Ectodermal cell (in vitro differentiated cells): ENCODE measurements around the gene KIF24.
"Not testable (repeated sequence)": the region's sequence is repeated elsewhere in the genome, so short reads cannot be mapped to it uniquely, and the experiment has no call there.

Source experiments
- H3K27ac ChIP-seq: 2 replicates; pipeline ENCODE4 v1.7.0; 2013; ENCODE audit warnings: mild to moderate bottlenecking, low read depth, low read length; ENCODE audit not compliant: insufficient read depth, poor library complexity, severe bottlenecking
- H3K27me3 ChIP-seq: 2 replicates; pipeline ENCODE4 v1.7.0; 2013; ENCODE audit warnings: mild to moderate bottlenecking, low read length; ENCODE audit not compliant: insufficient read depth, control insufficient read depth, poor library complexity, severe bottlenecking
- H3K36me3 ChIP-seq: one replicate; pipeline ENCODE4 v1.7.0; 2013; ENCODE audit warnings: low read length; ENCODE audit not compliant: control insufficient read depth, insufficient read depth
- H3K4me1 ChIP-seq: one replicate; pipeline ENCODE4 v1.7.0; 2013; ENCODE audit warnings: low read length; ENCODE audit not compliant: control insufficient read depth, insufficient read depth
- H3K4me3 ChIP-seq: 2 replicates; pipeline ENCODE4 v1.7.0; 2013; ENCODE audit warnings: low read depth, low read length, control low read depth; ENCODE audit not compliant: insufficient read depth
- H3K9me3 ChIP-seq: 2 replicates; pipeline ENCODE4 v1.7.0; 2013; ENCODE audit warnings: mild to moderate bottlenecking, low read length, moderate library complexity; ENCODE audit not compliant: control insufficient read depth
- WGBS, 2 experiments: methylation state at CpG; one replicate each; pipeline ENCODE4 v1.1.7; 2013; ENCODE audit warnings: missing lambda C conversion rate in 2 of 2; 5-methylcytosine and 5-hydroxymethylcytosine counted together

Gene KIF24

GRCh38 chr9:34326690-34327089, 2.4 kb downstream of the KIF24 start:
- H3K36me3 ChIP-seq = no peaks in the 10 kb centered on the region
- WGBS, 2 experiments = 78 to 79% methylated on average over 1 of the region's 1 CpG

DNA sequence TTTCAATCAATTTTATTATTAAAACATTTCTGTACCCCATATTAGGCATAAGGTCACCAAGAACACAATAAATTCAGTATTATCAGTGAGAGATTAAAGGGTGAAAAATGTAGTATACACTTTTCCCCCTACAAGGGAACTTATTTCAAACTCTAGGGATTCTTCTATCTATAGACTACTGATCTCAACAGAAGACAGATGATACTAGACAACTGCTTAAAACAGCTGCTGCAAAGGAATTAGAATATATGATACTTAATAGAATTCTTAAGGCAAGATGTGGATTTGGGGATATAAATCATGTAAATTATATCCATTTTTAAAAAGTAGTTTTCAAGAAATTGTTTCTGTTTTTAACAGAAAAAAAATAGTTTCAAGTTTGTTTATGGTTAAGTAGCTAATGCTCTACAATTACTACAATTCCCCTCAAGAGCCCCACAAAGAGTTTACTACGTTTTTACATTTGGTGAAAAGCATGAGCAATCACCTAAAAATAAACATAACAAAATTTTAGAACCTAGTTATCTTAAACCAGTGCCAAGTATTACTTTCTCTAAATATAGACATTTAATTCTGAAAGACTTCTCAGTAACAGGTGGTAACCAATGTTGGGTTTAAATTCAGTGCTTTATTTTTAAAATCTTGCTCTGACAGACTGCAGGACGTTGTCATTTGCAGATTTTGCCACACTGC, 6.0 kb downstream of the KIF24 start:
- 92 to 95% methylated on average over 2 of the region's 2 CpGs for WGBS, 2 experiments
- no peaks in the 10 kb centered on the region for H3K27me3 ChIP-seq
- H3K36me3 ChIP-seq = no peaks in the 10 kb centered on the region
- H3K4me1 ChIP-seq = peaks cover 2% of the 10 kb centered on the region
- no peak overlapping the region for H3K4me3 ChIP-seq
- H3K27ac ChIP-seq = no peak overlapping the region
- no peaks in the 10 kb centered on the region for H3K9me3 ChIP-seq

More at GRCh38 chr9:34326690-34327089, 2.4 kb downstream of the KIF24 start:
- Histone ChIP-seq H3K4me3 (no peak overlapping the region), H3K27me3 (no peaks in the 10 kb centered on the region), H3K27ac (no peak overlapping the region), H3K4me1 (peaks cover 3% of the 10 kb centered on the region), H3K9me3 (no peaks in the 10 kb centered on the region)

DNA sequence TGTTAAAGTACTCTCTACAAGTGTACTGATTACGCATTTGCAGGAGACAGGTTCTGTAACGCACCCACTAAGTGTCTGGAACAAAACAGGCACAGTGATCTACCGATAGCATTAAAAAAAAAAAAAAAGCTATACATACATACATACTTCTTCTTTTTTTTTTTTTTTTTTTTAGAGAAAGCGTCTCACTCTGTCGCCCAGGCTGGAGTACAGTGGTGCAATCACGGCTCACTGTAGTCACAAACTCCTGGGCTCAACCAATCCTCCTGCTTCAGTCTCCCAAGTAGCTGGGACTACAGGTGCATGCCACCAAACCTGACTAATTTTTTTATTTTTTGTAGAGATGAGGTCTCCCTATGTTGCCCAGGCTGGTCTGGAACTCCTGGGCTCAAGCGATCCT, 7.6 kb downstream of the KIF24 start:
- Histone ChIP-seq H3K4me1 (no peaks in the 10 kb centered on the region), H3K4me3 (no peak overlapping the region), H3K27me3 (no peaks in the 10 kb centered on the region), H3K27ac (no peak overlapping the region), H3K36me3 (no peaks in the 10 kb centered on the region), H3K9me3 (no peaks in the 10 kb centered on the region)
- WGBS, 2 experiments = 93 to 96% methylated on average over 7 of the region's 7 CpGs

DNA sequence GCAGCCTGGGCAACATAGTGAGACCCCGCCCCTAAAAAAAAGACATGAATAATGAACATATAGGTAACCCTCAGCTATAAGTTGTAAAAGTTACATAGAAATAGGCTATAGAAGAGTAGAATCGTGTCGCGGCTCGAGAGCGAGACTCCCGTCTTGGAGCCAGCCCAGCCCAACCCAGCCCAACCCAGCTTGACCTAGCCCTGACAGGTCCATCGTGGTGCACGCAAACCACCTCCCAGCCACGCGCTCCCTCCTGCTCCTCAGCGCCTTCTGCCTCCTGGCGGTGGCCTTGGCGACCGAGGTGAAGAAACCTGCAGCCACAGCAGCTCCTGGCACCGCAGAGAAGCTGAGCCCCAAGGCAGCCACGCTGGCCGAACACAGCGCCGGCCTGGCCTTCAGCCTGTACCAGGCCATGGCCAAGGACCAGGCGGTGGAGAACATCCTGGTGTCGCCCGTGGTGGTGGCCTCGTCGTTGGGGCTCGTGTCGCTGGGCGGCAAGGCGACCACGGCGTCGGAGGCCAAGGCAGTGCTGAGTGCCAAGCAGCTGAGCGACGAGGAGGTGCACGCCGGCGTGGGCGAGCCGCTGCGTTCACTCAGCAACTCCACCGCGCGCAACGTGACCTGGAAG, 10.8 kb downstream of the KIF24 start:
- no peak overlapping the region for H3K4me3 ChIP-seq
- no peak overlapping the region for H3K27ac ChIP-seq
- no peaks in the 10 kb centered on the region for H3K9me3 ChIP-seq
- no peaks in the 10 kb centered on the region for H3K4me1 ChIP-seq
- no peaks in the 10 kb centered on the region for H3K36me3 ChIP-seq
- no peaks in the 10 kb centered on the region for H3K27me3 ChIP-seq
- 94 to 95% methylated on average over 43 to 44 of the region's 44 CpGs for WGBS, 2 experiments

- H3K9me3 ChIP-seq = no peaks in the 10 kb centered on the region
- no peaks in the 10 kb centered on the region for H3K36me3 ChIP-seq
- H3K4me1 ChIP-seq = no peaks in the 10 kb centered on the region
- 90 to 92% methylated on average over 2 of the region's 2 CpGs for WGBS, 2 experiments
- H3K4me3 ChIP-seq = no peak overlapping the region
- H3K27me3 ChIP-seq = no peaks in the 10 kb centered on the region
- no peak overlapping the region for H3K27ac ChIP-seq
Measured at GRCh38 chr9:34317436-34317835, 11.6 kb downstream of the KIF24 start.

GRCh38 chr9:34311499-34312185, 17.4 kb downstream of the KIF24 start:
- no peak overlapping the region for H3K4me3 ChIP-seq
- H3K4me1 ChIP-seq = no peaks in the 10 kb centered on the region
- no peaks in the 10 kb centered on the region for H3K27me3 ChIP-seq
- WGBS, 2 experiments = no CpG with 5 or more reads among the region's 6 CpGs
- no peaks in the 10 kb centered on the region for H3K36me3 ChIP-seq
- no peaks in the 10 kb centered on the region for H3K9me3 ChIP-seq
- H3K27ac ChIP-seq = no peak overlapping the region

GRCh38 chr9:34310215-34310614, 18.9 kb downstream of the KIF24 start:
- H3K4me3 ChIP-seq = no peak overlapping the region
- H3K4me1 ChIP-seq = no peaks in the 10 kb centered on the region
- H3K36me3 ChIP-seq = no peaks in the 10 kb centered on the region
- WGBS, 2 experiments = 95 to 100% methylated on average over 1 of the region's 1 CpG
- no peak overlapping the region for H3K27ac ChIP-seq
- H3K27me3 ChIP-seq = no peaks in the 10 kb centered on the region
- no peaks in the 10 kb centered on the region for H3K9me3 ChIP-seq

GRCh38 chr9:34308316-34308715, 20.8 kb downstream of the KIF24 start:
- WGBS, 2 experiments = 94% methylated on average over 3 of the region's 3 CpGs
- H3K4me1 ChIP-seq, H3K36me3 ChIP-seq, H3K27ac ChIP-seq, H3K9me3 ChIP-seq, H3K4me3 ChIP-seq, H3K27me3 ChIP-seq: not testable (repeated sequence)

GRCh38 chr9:34301064-34301463, 28.0 kb downstream of the KIF24 start:
- not testable (repeated sequence) for H3K9me3 ChIP-seq, H3K4me3 ChIP-seq, H3K4me1 ChIP-seq, H3K36me3 ChIP-seq, H3K27me3 ChIP-seq, H3K27ac ChIP-seq
- WGBS, 2 experiments = 90 to 92% methylated on average over 7 of the region's 7 CpGs

- WGBS, 2 experiments = 59 to 78% methylated on average over 2 of the region's 2 CpGs
- Histone ChIP-seq H3K36me3 (no peaks in the 10 kb centered on the region), H3K27me3 (no peaks in the 10 kb centered on the region), H3K9me3 (no peaks in the 10 kb centered on the region), H3K27ac (no peak overlapping the region), H3K4me1 (no peaks in the 10 kb centered on the region), H3K4me3 (no peak overlapping the region)
Measured at GRCh38 chr9:34292552-34292951, 36.5 kb downstream of the KIF24 start.
